Neuronal stem cell (in vitro differentiated cells): ENCODE results near the gene RRM1.

Experiments
- DNase-seq: peaks from one replicate; pipeline ENCODE4 v3.0.0-alpha.2; 2013; ENCODE audit warnings: low spot score
- H2AFZ ChIP-seq: one replicate; pipeline ENCODE4 v1.6.1; 2013; ENCODE audit warnings: mild to moderate bottlenecking, low read length, inconsistent platforms
- H2AK5ac ChIP-seq: 2 replicates; pipeline ENCODE4 v1.6.1; 2013; ENCODE audit warnings: low read depth, mild to moderate bottlenecking, inconsistent platforms, low read length, moderate library complexity, mixed read lengths
- H2BK120ac ChIP-seq: 2 replicates; pipeline ENCODE4 v1.6.1; 2013; ENCODE audit warnings: low read depth, mild to moderate bottlenecking, inconsistent platforms, low read length, moderate library complexity, mixed read lengths
- H2BK12ac ChIP-seq: one replicate; pipeline ENCODE4 v1.6.1; 2013; ENCODE audit warnings: low read length, inconsistent platforms
- H2BK15ac ChIP-seq: 2 replicates; pipeline ENCODE4 v1.6.1; 2013; ENCODE audit warnings: mild to moderate bottlenecking, low read length, inconsistent platforms, mixed read lengths
- H2BK5ac ChIP-seq: one replicate; pipeline ENCODE4 v1.6.1; 2013; ENCODE audit warnings: inconsistent platforms, mild to moderate bottlenecking, low read length, moderate library complexity
- H3K14ac ChIP-seq: one replicate; pipeline ENCODE4 v1.6.1; 2013; ENCODE audit warnings: low read length, inconsistent platforms
- H3K18ac ChIP-seq: 2 replicates; pipeline ENCODE4 v1.6.1; 2013; ENCODE audit warnings: low read length, inconsistent platforms
- H3K23ac ChIP-seq: 2 replicates; pipeline ENCODE4 v1.6.1; 2013; ENCODE audit warnings: low read depth, mild to moderate bottlenecking, mixed read lengths, low read length, inconsistent platforms; ENCODE audit not compliant: poor library complexity
- H3K27ac ChIP-seq: replicated peaks from 3 replicates; pipeline ENCODE4 v1.5.1; 2013; ENCODE audit warnings: low read length, inconsistent platforms
- H3K27me3 ChIP-seq, 3 experiments: 2 replicates each; pipeline ENCODE4 v1.6.1; 2013; ENCODE audit warnings: low read length in 3 of 3, mild to moderate bottlenecking in 2 of 3, inconsistent platforms in 1 of 3, low read depth in 1 of 3, mixed read lengths in 1 of 3, moderate library complexity in 1 of 3; ENCODE audit not compliant: control insufficient read depth in 3 of 3, insufficient read depth in 3 of 3
- H3K36me3 ChIP-seq, 2 donors: replicated peaks in 1 of 2; 2 replicates each; pipeline ENCODE4 v1.6.1; 2013; ENCODE audit warnings: low read length in 2 of 2; ENCODE audit not compliant: control insufficient read depth in 2 of 2, insufficient read depth in 2 of 2
- H3K4ac ChIP-seq: 2 replicates; pipeline ENCODE4 v1.6.1; 2013; ENCODE audit warnings: inconsistent platforms, mild to moderate bottlenecking, low read length, moderate library complexity
- H3K4me1 ChIP-seq, 2 donors: 1 replicate in 1 of 2; 2 replicates in 1 of 2; pipeline ENCODE4 v1.6.1; 2013; ENCODE audit warnings: low read length in 2 of 2, low read depth in 1 of 2; ENCODE audit not compliant: control insufficient read depth in 2 of 2, insufficient read depth in 1 of 2
- H3K4me2 ChIP-seq: one replicate; pipeline ENCODE4 v1.6.1; 2013; ENCODE audit warnings: mild to moderate bottlenecking, low read length, inconsistent platforms; ENCODE audit not compliant: insufficient read depth, poor library complexity, severe bottlenecking
- H3K4me3 ChIP-seq, 2 donors: 2 replicates each; pipeline ENCODE4 v1.5.1; 2013; ENCODE audit warnings: low read length in 2 of 2, mild to moderate bottlenecking in 2 of 2, inconsistent platforms in 1 of 2, moderate library complexity in 1 of 2
- H3K79me1 ChIP-seq: one replicate; pipeline ENCODE4 v1.6.1; 2013; ENCODE audit warnings: low read depth, mild to moderate bottlenecking, inconsistent platforms, low read length, moderate library complexity
- H3K9ac ChIP-seq: one replicate; pipeline ENCODE4 v1.6.1; 2013; ENCODE audit warnings: mild to moderate bottlenecking, low read depth, low read length, inconsistent platforms; ENCODE audit not compliant: poor library complexity
- H3K9me3 ChIP-seq, 2 donors: replicated peaks in 1 of 2; 2 replicates each; pipeline versions ENCODE3 to v1.6.1; 2013; ENCODE audit warnings: low read length in 2 of 2, mild to moderate bottlenecking in 2 of 2, inconsistent platforms in 1 of 2, low read depth in 1 of 2, mixed read lengths in 1 of 2, moderate library complexity in 1 of 2; ENCODE audit not compliant: control insufficient read depth in 2 of 2, insufficient read depth in 1 of 2
- H4K8ac ChIP-seq: one replicate; pipeline ENCODE4 v1.6.1; 2013; ENCODE audit warnings: low read depth, mild to moderate bottlenecking, inconsistent platforms, low read length, moderate library complexity
- H4K91ac ChIP-seq: one replicate; pipeline ENCODE4 v1.6.1; 2013; ENCODE audit warnings: low read length, low read depth, mild to moderate bottlenecking, inconsistent platforms; ENCODE audit not compliant: poor library complexity
- WGBS, 2 donors: extraction: QIAGEN DNeasy Blood & Tissue Kit; methylation state at CpG; one replicate each; pipeline ENCODE4 v1.1.7; 2013; ENCODE audit warnings: missing lambda C conversion rate in 2 of 2, mixed read lengths in 1 of 2; ENCODE audit not compliant: insufficient read length in 2 of 2, insufficient replicate concordance in 1 of 2; ENCODE audit errors: extremely low coverage in 2 of 2; 5-methylcytosine and 5-hydroxymethylcytosine counted together

RRM1 gene

GRCh38 chr11:4086575-4087353 is 7.8 kb upstream of the RRM1 start:
- H2AFZ ChIP-seq = no peak overlapping the region

GRCh38 chr11:4087551-4087950 is 7.0 kb upstream of the RRM1 start:
- Histone ChIP-seq H3K9me3 (no peaks in the 10 kb centered on the region), H3K23ac (no peak overlapping the region), H2BK15ac (no peak overlapping the region)

More at GRCh38 chr11:4086575-4087353, 7.8 kb upstream of the RRM1 start:
- WGBS, 2 donors = no CpG with 5 or more reads among the region's 8 CpGs
- Histone ChIP-seq H3K23ac (no peak overlapping the region), H2BK12ac (no peak overlapping the region), H3K79me1 (no peaks in the 10 kb centered on the region), H3K4ac (no peak overlapping the region), H2BK15ac (peak overlapping the region; percentile 41), H2BK120ac (no peak overlapping the region), H4K8ac (no peak overlapping the region), H3K14ac (no peak overlapping the region), H3K27me3 (no peaks in the 10 kb centered on the region), H3K4me3 (no peak overlapping the region), H3K18ac (no peak overlapping the region), H2AK5ac (no peak overlapping the region), H3K4me2 (no peak overlapping the region), H3K9me3 (no peaks in the 10 kb centered on the region), H4K91ac (no peak overlapping the region), H3K27ac (no peak overlapping the region), H3K9ac (no peak overlapping the region), H3K4me1 (peaks cover 0 to 7% of the 10 kb centered on the region in 2 donors), H2BK5ac (no peak overlapping the region), H3K36me3 (peaks cover 4 to 21% of the 10 kb centered on the region in 2 donors)
- DNase-seq = no peak

GRCh38 chr11:4090258-4090657 is 4.3 kb upstream of the RRM1 start:
- peaks cover 4 to 14% of the 10 kb centered on the region in 2 donors for H3K36me3 ChIP-seq
- H2BK12ac ChIP-seq = no peak overlapping the region
- DNase-seq = no peak
- H3K4me3 ChIP-seq = no peak overlapping the region
- H2BK5ac ChIP-seq = no peak overlapping the region
- no peaks in the 10 kb centered on the region for H3K27me3 ChIP-seq
- no peak overlapping the region for H2AK5ac ChIP-seq
- no peak overlapping the region for H2BK120ac ChIP-seq
- no peak overlapping the region for H3K23ac ChIP-seq
- H3K27ac ChIP-seq = no peak overlapping the region
- no peak overlapping the region for H3K4ac ChIP-seq
- H3K79me1 ChIP-seq = peaks cover 2% of the 10 kb centered on the region
- no peak overlapping the region for H3K4me2 ChIP-seq
- no peak overlapping the region for H3K18ac ChIP-seq
- H3K9ac ChIP-seq = no peak overlapping the region
- no peak overlapping the region for H4K91ac ChIP-seq
- H2BK15ac ChIP-seq = no peak overlapping the region
- peaks cover 0 to 2% of the 10 kb centered on the region in 2 donors for H3K4me1 ChIP-seq
- no peak overlapping the region for H2AFZ ChIP-seq
- no peak overlapping the region for H4K8ac ChIP-seq
- H3K9me3 ChIP-seq = no peaks in the 10 kb centered on the region
- WGBS, 2 donors = no CpG with 5 or more reads among the region's 2 CpGs
- H3K14ac ChIP-seq = no peak overlapping the region

More at GRCh38 chr11:4087551-4087950, 7.0 kb upstream of the RRM1 start:
- H2BK12ac ChIP-seq = no peak overlapping the region
- peaks cover 0 to 7% of the 10 kb centered on the region in 2 donors for H3K4me1 ChIP-seq
- H3K4me3 ChIP-seq = no peak overlapping the region
- no peak overlapping the region for H3K27ac ChIP-seq
- H2BK5ac ChIP-seq = no peak overlapping the region
- no peak overlapping the region for H3K9ac ChIP-seq
- no peak overlapping the region for H2AK5ac ChIP-seq
- no peak overlapping the region for H4K8ac ChIP-seq
- no peak overlapping the region for H3K4ac ChIP-seq
- H2BK120ac ChIP-seq = no peak overlapping the region
- H3K18ac ChIP-seq = no peak overlapping the region
- no peak overlapping the region for H3K14ac ChIP-seq
- no CpG with 5 or more reads among the region's 5 CpGs for WGBS, 2 donors
- H3K4me2 ChIP-seq = no peak overlapping the region
- no peak for DNase-seq
- no peak overlapping the region for H2AFZ ChIP-seq
- H3K79me1 ChIP-seq = no peaks in the 10 kb centered on the region
- H3K27me3 ChIP-seq = no peaks in the 10 kb centered on the region
- no peak overlapping the region for H4K91ac ChIP-seq
- H3K36me3 ChIP-seq = peaks cover 4 to 21% of the 10 kb centered on the region in 2 donors

DNA sequence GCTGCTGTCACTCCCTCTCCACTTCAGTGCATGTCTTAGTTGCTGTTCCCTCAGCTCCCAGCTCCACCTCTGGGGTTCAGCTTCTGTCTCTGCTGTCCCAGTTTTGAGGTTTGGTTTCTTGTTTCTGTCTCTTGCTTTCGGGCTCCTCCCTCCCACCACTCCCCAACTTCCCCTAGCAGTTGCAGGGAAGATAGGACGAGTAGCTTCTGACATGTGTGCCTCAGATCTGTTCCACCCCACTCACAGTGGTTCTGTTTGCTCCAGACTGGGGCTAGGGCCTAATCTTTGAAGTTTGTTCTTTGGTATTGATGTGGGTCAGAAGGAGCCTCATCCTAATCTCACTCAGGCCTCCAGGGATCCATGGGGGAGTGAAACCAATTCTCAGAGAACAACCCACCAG is 2.6 kb upstream of the RRM1 start:
- Histone ChIP-seq H3K4ac (no peak overlapping the region), H3K9me3 (no peaks in the 10 kb centered on the region), H3K4me2 (no peak overlapping the region), H3K9ac (no peak overlapping the region), H4K8ac (no peak overlapping the region), H2BK15ac (no peak overlapping the region), H3K18ac (no peak overlapping the region), H2AFZ (no peak overlapping the region), H3K4me3 (no peak overlapping the region), H3K4me1 (peaks cover 2 to 7% of the 10 kb centered on the region in 2 donors), H3K79me1 (peaks cover 2% of the 10 kb centered on the region), H2AK5ac (no peak overlapping the region), H2BK5ac (no peak overlapping the region), H4K91ac (no peak overlapping the region), H3K36me3 (peaks cover 0 to 17% of the 10 kb centered on the region in 2 donors), H3K27ac (no peak overlapping the region), H3K14ac (no peak overlapping the region), H2BK120ac (no peak overlapping the region), H2BK12ac (no peak overlapping the region), H3K23ac (no peak overlapping the region), H3K27me3 (no peaks in the 10 kb centered on the region)
- no peak for DNase-seq
- no CpG with 5 or more reads among the region's 2 CpGs for WGBS, 2 donors
